Measurements from ENCODE around the gene NAV3. TPM values are rescaled to one million over a fixed set of nuclear protein-coding genes. Genes with fewer than 3 reads are reported as not detected.
"Not testable (repeated sequence)": the region's sequence is repeated elsewhere in the genome, so short reads cannot be mapped to it uniquely, and the experiment has no call there.

Gene NAV3
- total RNA-seq, 1 donor from 2014 or later: not detected

GRCh38 chr12:78210894-78211302 is 380.2 kb downstream of the NAV3 start:
- intact Hi-C loops (cut with micrococcal nuclease): no loop called here
- Mint-ChIP-seq H3K36me3 (ENCODE audit: low read depth) (no peaks in the 10 kb centered on the region), H3K27me3 (ENCODE audit: low read depth) (no peaks in the 10 kb centered on the region)

GRCh38 chr12:78220811-78221210 is 390.1 kb downstream of the NAV3 start:
- Mint-ChIP-seq H3K27ac (no peak overlapping the region), H3K36me3 (ENCODE audit: low read depth) (no peaks in the 10 kb centered on the region), H3K27me3 (ENCODE audit: low read depth) (no peaks in the 10 kb centered on the region), H3K9me3 (peaks cover 5% of the 10 kb centered on the region), H3K4me1 (ENCODE audit: low read depth) (no peaks in the 10 kb centered on the region), H3K4me3 (ENCODE audit: low read depth) (no peak overlapping the region)
- intact Hi-C loops (cut with micrococcal nuclease): no loop called here
- DNase-seq (ENCODE audit: low spot score): no peak

More at GRCh38 chr12:78210894-78211302, 380.2 kb downstream of the NAV3 start:
- DNase-seq (ENCODE audit: low spot score): no peak
- no peak overlapping the region for H3K4me3 Mint-ChIP-seq (ENCODE audit: low read depth)
- H3K4me1 Mint-ChIP-seq (ENCODE audit: low read depth): no peaks in the 10 kb centered on the region
- no peak overlapping the region for H3K27ac Mint-ChIP-seq
- H3K9me3 Mint-ChIP-seq: peaks cover 4% of the 10 kb centered on the region

- no peak for DNase-seq (ENCODE audit: low spot score)
- intact Hi-C loops (cut with micrococcal nuclease): no loop called here
- no peak overlapping the region for H3K27ac Mint-ChIP-seq
- no peaks in the 10 kb centered on the region for H3K36me3 Mint-ChIP-seq (ENCODE audit: low read depth)
- H3K4me3 Mint-ChIP-seq (ENCODE audit: low read depth): no peak overlapping the region
- no peaks in the 10 kb centered on the region for H3K4me1 Mint-ChIP-seq (ENCODE audit: low read depth)
- no peaks in the 10 kb centered on the region for H3K27me3 Mint-ChIP-seq (ENCODE audit: low read depth)
- peaks cover 5% of the 10 kb centered on the region for H3K9me3 Mint-ChIP-seq
Observed at GRCh38 chr12:78224154-78224553, 393.5 kb downstream of the NAV3 start.

DNA sequence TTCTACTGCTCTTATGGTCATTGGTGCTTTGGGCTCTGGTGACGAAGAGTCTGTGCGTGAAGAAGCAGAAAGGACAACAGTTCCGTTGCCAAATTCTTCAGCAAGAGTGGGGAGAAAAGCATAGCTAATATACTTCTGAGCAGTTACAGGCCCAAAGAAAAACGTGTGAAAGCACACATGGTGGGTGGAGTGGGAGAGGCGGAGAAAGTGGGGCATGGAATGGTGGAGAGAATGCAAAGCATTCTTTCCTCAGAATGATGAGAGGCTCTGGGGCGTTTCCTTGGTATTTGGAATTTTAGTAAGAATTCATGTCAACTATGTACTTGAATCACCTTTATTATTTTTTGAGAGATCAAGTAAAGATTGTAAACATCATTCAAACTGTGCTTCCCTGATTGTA is 396.1 kb downstream of the NAV3 start:
- no peaks in the 10 kb centered on the region for H3K27me3 Mint-ChIP-seq (ENCODE audit: low read depth)
- peaks cover 5% of the 10 kb centered on the region for H3K9me3 Mint-ChIP-seq
- no peak overlapping the region for H3K4me3 Mint-ChIP-seq (ENCODE audit: low read depth)
- intact Hi-C loops (cut with micrococcal nuclease): no loop called here
- H3K4me1 Mint-ChIP-seq (ENCODE audit: low read depth): peaks cover 2% of the 10 kb centered on the region
- DNase-seq (ENCODE audit: low spot score): no peak
- no peak overlapping the region for H3K27ac Mint-ChIP-seq
- no peaks in the 10 kb centered on the region for H3K36me3 Mint-ChIP-seq (ENCODE audit: low read depth)

- no peak for DNase-seq (ENCODE audit: low spot score)
- Mint-ChIP-seq H3K27me3 (ENCODE audit: low read depth) (no peaks in the 10 kb centered on the region), H3K4me1 (ENCODE audit: low read depth) (peaks cover 2% of the 10 kb centered on the region), H3K9me3 (peaks cover 5% of the 10 kb centered on the region), H3K36me3 (ENCODE audit: low read depth) (no peaks in the 10 kb centered on the region), H3K27ac (no peak overlapping the region), H3K4me3 (ENCODE audit: low read depth) (no peak overlapping the region)
- intact Hi-C loops (cut with micrococcal nuclease): no loop called here
Observed at GRCh38 chr12:78229591-78230101, 399.0 kb downstream of the NAV3 start.

GRCh38 chr12:78232756-78233155 is 402.1 kb downstream of the NAV3 start:
- H3K27me3 Mint-ChIP-seq (ENCODE audit: low read depth): no peaks in the 10 kb centered on the region
- peaks cover 2% of the 10 kb centered on the region for H3K4me1 Mint-ChIP-seq (ENCODE audit: low read depth)
- no peak overlapping the region for H3K4me3 Mint-ChIP-seq (ENCODE audit: low read depth)
- no peaks in the 10 kb centered on the region for H3K36me3 Mint-ChIP-seq (ENCODE audit: low read depth)
- H3K9me3 Mint-ChIP-seq: no peaks in the 10 kb centered on the region
- no peak overlapping the region for H3K27ac Mint-ChIP-seq
- DNase-seq (ENCODE audit: low spot score): no peak
- intact Hi-C loops (cut with micrococcal nuclease): no loop called here

DNA sequence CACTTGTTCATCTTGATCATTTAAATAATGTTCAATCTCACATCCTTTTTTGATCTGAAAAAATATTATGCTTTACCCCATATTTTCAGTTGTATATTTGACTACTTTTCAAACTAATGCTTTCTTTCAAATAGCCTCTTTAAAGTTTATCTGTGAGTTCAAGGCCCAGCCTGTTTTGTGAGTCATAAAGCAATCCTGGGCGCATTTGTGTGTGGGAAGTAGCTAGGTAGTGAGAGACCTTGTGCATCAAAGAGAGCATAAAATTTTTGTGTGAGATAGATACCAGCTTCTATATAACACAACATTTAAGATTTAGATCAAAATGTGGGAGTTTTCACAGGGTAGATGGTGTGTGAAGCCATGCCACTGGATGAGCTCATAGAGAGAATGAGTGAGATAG is 405.6 kb downstream of the NAV3 start:
- Mint-ChIP-seq H3K4me3 (ENCODE audit: low read depth) (no peak overlapping the region), H3K4me1 (ENCODE audit: low read depth) (no peaks in the 10 kb centered on the region), H3K27ac (no peak overlapping the region), H3K9me3 (no peaks in the 10 kb centered on the region), H3K36me3 (ENCODE audit: low read depth) (no peaks in the 10 kb centered on the region), H3K27me3 (ENCODE audit: low read depth) (no peaks in the 10 kb centered on the region)
- DNase-seq (ENCODE audit: low spot score): no peak
- intact Hi-C loops (cut with micrococcal nuclease): no loop called here

DNA sequence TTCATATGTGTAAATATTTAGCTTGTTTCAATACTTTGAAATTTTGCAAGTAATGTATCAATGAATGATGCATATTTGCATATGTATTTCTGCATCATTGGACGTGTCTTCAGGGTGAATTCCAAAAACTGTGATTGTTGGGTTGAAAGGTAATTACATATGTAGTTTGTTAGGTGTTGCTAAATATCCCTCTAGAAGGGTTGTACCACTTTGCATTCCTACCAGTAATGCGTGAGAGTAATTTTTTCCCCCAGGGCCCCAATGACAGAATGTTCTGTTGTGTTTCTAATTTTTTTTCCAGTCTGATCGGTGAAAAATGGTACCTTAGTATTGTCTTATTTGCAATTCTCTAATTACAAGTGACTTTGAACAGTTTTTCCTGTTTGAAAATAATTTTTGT is 408.9 kb downstream of the NAV3 start:
- DNase-seq (ENCODE audit: low spot score): no peak
- H3K36me3 Mint-ChIP-seq (ENCODE audit: low read depth): no peaks in the 10 kb centered on the region
- no peaks in the 10 kb centered on the region for H3K27me3 Mint-ChIP-seq (ENCODE audit: low read depth)
- intact Hi-C loops (cut with micrococcal nuclease): no loop called here
- no peaks in the 10 kb centered on the region for H3K4me1 Mint-ChIP-seq (ENCODE audit: low read depth)
- H3K27ac Mint-ChIP-seq: no peak overlapping the region
- H3K4me3 Mint-ChIP-seq (ENCODE audit: low read depth): no peak overlapping the region
- H3K9me3 Mint-ChIP-seq: peaks cover 6% of the 10 kb centered on the region

DNA sequence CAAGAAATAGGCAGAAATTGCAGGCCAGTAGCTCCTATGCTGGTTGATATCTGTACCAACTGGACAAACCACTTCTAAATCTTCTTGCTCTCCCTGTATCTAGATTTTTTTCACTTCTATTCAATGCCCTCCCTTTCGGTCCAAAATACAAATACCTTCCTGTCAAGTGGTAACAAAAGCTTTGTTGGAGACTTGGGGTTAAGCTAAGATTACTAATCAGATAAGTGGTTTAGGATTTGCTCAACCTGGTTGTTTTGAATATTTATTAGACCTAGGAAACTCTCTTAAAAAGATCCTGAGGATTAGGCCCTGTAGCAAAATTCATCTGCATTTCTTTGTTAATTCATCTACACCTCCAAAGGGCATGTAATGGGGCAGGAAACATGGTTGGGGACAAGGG is 410.1 kb downstream of the NAV3 start:
- intact Hi-C loops (cut with micrococcal nuclease): no loop called here
- Mint-ChIP-seq H3K9me3 (peaks cover 6% of the 10 kb centered on the region), H3K36me3 (ENCODE audit: low read depth) (no peaks in the 10 kb centered on the region)

DNA sequence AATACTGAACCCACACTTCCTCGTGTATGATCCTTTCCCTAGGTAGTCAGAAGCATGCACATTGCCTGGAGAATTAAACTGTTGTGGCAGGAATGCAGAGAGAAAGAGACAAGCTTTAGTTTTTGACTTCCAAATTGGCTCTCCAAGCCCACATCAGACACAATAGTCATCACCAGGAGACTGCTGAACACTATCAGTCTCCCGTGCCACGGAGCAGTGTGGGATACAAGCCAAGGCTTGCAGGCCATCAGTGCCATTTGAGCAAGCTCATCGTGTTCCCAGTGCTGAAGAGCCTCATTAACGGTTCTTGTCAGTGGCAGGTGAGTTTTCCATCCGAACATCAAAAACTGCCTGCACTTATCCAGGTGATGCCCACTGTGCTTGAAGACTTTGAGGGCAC is 410.8 kb downstream of the NAV3 start:
- intact Hi-C loops (cut with micrococcal nuclease): no loop called here
- no peak overlapping the region for H3K27ac Mint-ChIP-seq
- H3K27me3 Mint-ChIP-seq (ENCODE audit: low read depth): no peaks in the 10 kb centered on the region
- H3K36me3 Mint-ChIP-seq (ENCODE audit: low read depth): no peaks in the 10 kb centered on the region
- H3K9me3 Mint-ChIP-seq: peaks cover 6% of the 10 kb centered on the region
- H3K4me3 Mint-ChIP-seq (ENCODE audit: low read depth): no peak overlapping the region
- no peaks in the 10 kb centered on the region for H3K4me1 Mint-ChIP-seq (ENCODE audit: low read depth)
- DNase-seq (ENCODE audit: low spot score): no peak

More for the DNA sequence above, 410.1 kb downstream of the NAV3 start:
- Mint-ChIP-seq H3K27me3 (ENCODE audit: low read depth) (no peaks in the 10 kb centered on the region), H3K27ac (no peak overlapping the region), H3K4me3 (ENCODE audit: low read depth) (no peak overlapping the region), H3K4me1 (ENCODE audit: low read depth) (no peaks in the 10 kb centered on the region)
- DNase-seq (ENCODE audit: low spot score): no peak

DNA sequence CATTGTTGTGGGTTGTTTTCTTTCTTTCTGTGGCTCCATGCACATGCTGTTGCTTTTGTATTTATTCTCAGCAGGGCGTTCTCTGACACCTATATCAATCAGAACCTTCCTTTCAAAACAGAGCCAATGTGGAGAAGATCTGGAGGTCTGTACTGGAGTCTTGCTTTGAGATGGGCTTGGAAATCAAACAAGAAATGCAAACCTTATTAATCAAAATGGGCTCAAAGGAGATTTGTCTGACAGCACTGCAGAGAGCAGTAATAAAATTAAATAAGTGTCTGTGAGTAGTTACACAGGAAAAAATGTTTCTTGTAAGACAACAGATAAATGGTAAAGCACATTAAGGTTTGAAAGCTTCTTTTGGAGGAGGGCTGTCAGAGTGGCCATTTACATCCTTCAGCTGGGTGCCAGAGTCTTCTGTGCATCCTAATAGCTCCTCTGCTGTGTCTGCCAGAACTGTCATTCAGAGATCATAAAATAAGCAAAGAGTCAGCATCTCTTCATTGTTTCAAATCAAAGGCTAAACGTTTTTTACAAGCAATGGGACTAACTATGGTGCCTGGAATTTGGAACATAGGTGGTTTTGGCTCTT is 414.3 kb downstream of the NAV3 start:
- intact Hi-C loops (cut with micrococcal nuclease): no loop called here
- DNase-seq (ENCODE audit: low spot score): no peak

GRCh38 chr12:78248321-78248720 is 417.6 kb downstream of the NAV3 start:
- H3K36me3 Mint-ChIP-seq (ENCODE audit: low read depth): no peaks in the 10 kb centered on the region
- DNase-seq (ENCODE audit: low spot score): no peak
- no peak overlapping the region for H3K4me3 Mint-ChIP-seq (ENCODE audit: low read depth)
- no peak overlapping the region for H3K27ac Mint-ChIP-seq
- intact Hi-C loops (cut with micrococcal nuclease): no loop called here
- H3K4me1 Mint-ChIP-seq (ENCODE audit: low read depth): no peaks in the 10 kb centered on the region
- peaks cover 3% of the 10 kb centered on the region for H3K9me3 Mint-ChIP-seq
- no peaks in the 10 kb centered on the region for H3K27me3 Mint-ChIP-seq (ENCODE audit: low read depth)

More for the DNA sequence above, 414.3 kb downstream of the NAV3 start:
- Mint-ChIP-seq H3K4me1 (ENCODE audit: low read depth) (no peaks in the 10 kb centered on the region), H3K36me3 (ENCODE audit: low read depth) (no peaks in the 10 kb centered on the region), H3K4me3 (ENCODE audit: low read depth) (no peak overlapping the region), H3K27ac (no peak overlapping the region), H3K27me3 (ENCODE audit: low read depth) (no peaks in the 10 kb centered on the region), H3K9me3 (peaks cover 6% of the 10 kb centered on the region)

DNA sequence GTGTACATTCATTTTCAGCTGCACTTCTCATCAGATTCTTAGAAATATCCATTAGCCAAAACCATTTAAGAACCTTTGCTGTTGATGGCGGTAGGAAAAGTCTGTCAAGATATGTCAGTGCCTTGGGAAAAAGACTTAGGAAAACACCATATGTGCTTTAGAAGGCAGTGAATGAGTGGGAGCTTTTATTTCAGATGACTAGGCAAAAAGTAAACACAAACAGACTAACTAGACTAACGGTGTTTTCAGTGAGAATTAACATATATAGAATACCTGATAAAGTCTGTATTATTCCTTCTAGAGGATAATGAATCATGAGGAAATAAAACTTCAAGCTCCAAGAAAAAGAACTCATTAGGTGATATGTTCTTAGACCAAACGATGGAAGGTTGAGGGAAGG is 418.9 kb downstream of the NAV3 start:
- no peak overlapping the region for H3K27ac Mint-ChIP-seq
- H3K4me3 Mint-ChIP-seq (ENCODE audit: low read depth): no peak overlapping the region
- no peaks in the 10 kb centered on the region for H3K4me1 Mint-ChIP-seq (ENCODE audit: low read depth)
- no peaks in the 10 kb centered on the region for H3K27me3 Mint-ChIP-seq (ENCODE audit: low read depth)
- H3K9me3 Mint-ChIP-seq: no peaks in the 10 kb centered on the region
- DNase-seq (ENCODE audit: low spot score): no peak
- no peaks in the 10 kb centered on the region for H3K36me3 Mint-ChIP-seq (ENCODE audit: low read depth)
- intact Hi-C loops (cut with micrococcal nuclease): no loop called here

- H3K9me3 Mint-ChIP-seq; H3K27me3 Mint-ChIP-seq (ENCODE audit: low read depth); H3K36me3 Mint-ChIP-seq (ENCODE audit: low read depth); H3K4me1 Mint-ChIP-seq (ENCODE audit: low read depth); H3K27ac Mint-ChIP-seq; DNase-seq (ENCODE audit: low spot score); intact Hi-C loops (cut with micrococcal nuclease); H3K4me3 Mint-ChIP-seq (ENCODE audit: low read depth): not testable (repeated sequence)
Observed at GRCh38 chr12:78257662-78258061, 427.0 kb downstream of the NAV3 start.
